GM12878 (cell line): ENCODE results near the gene PLEKHA6. TPM values are rescaled to one million over a fixed set of nuclear protein-coding genes. Genes with fewer than 3 reads are reported as not detected.

Experiments used
- ATAC-seq: fragments of 200-7000 bp; cut with Tn5 transposase; 3 replicates; pipeline ENCODE4 v1.9.1; 2020; ENCODE audit warnings: mild to moderate bottlenecking, moderate library complexity
- BruUV-seq: library from RNA; stranded (reverse); fragments of 400-500 nt; replicated peaks from 2 replicates; lab custom pipeline; 2021; lab: Mats Ljungman, UMichigan
- CTCF ChIA-PET: fragments of 300-600 bp; sonication (Branson Sonifier 250); formaldehyde crosslinking; extraction: SDS; loops from one replicate; lab custom pipeline; 2021; ENCODE audit warnings: inconsistent platforms; lab: Yijun Ruan, JAX
- POLR2A ChIA-PET: fragments of 350-600 bp; formaldehyde crosslinking; extraction: SDS; loops from one replicate; lab custom pipeline; 2021; ENCODE audit warnings: inconsistent platforms; lab: Charles Lee
- RAD21 ChIA-PET: fragments of 300-600 bp; sonication (Branson Sonifier 250); formaldehyde crosslinking; loops from one replicate; lab custom pipeline; 2023; ENCODE audit warnings: antibody characterized with exemption; ENCODE audit not compliant: unreplicated experiment; lab: Charles Lee
- SMC1A ChIA-PET: fragments of 300-600 bp; sonication (Branson Sonifier 250); formaldehyde crosslinking; loops from one replicate; lab custom pipeline; 2023; ENCODE audit not compliant: unreplicated experiment, uncharacterized antibody; lab: Charles Lee
- DNase-seq: peaks from one replicate; pipeline ENCODE4 v3.0.0-alpha.2; 2011; ENCODE audit warnings: low read depth, low spot score
- FAIRE-seq: peaks from 3 replicates; lab custom pipeline; 2011; peaks lifted over from hg19 to GRCh38; lab: Jason Lieb, UNC
- H2AFZ ChIP-seq: 2 replicates; pipeline ENCODE4 v1.6.0; 2011; ENCODE audit warnings: low read depth, low read length, control low read depth; ENCODE audit not compliant: control insufficient read depth
- H3K27ac ChIP-seq: 2 replicates; pipeline ENCODE4 v1.5.1; 2011; ENCODE audit warnings: control low read depth; ENCODE audit not compliant: control insufficient read depth, insufficient read depth
- H3K27me3 ChIP-seq, 2 experiments: replicated peaks in 1 of 2; 2 replicates each; pipeline versions ENCODE4 v1.6.0 to v1.6.1; 2011; ENCODE audit warnings: low read length in 1 of 2; ENCODE audit not compliant: control insufficient read depth in 2 of 2, insufficient read depth in 2 of 2
- H3K36me3 ChIP-seq, 2 experiments: 2 replicates each; pipeline ENCODE4 v1.5.1; 2011; ENCODE audit warnings: low read length in 1 of 2; ENCODE audit not compliant: control insufficient read depth in 2 of 2, insufficient read depth in 2 of 2
- H3K4me1 ChIP-seq: 2 replicates; pipeline ENCODE4 v1.6.1; 2011; ENCODE audit warnings: mild to moderate bottlenecking, low read length, moderate library complexity, mixed read lengths; ENCODE audit not compliant: control insufficient read depth, insufficient read depth
- H3K4me2 ChIP-seq: 2 replicates; pipeline ENCODE4 v1.6.0; 2011; ENCODE audit warnings: control low read depth; ENCODE audit not compliant: control insufficient read depth, insufficient read depth
- H3K4me3 ChIP-seq: fragments of 200-600 bp; sonication (generic); 2 replicates; pipeline ENCODE4 v1.5.1; 2016
- H3K79me2 ChIP-seq: 2 replicates; pipeline ENCODE4 v1.6.0; 2011; ENCODE audit warnings: low read length; ENCODE audit not compliant: control insufficient read depth, insufficient read depth
- H3K9ac ChIP-seq: 2 replicates; pipeline ENCODE4 v1.8.0; 2011; ENCODE audit warnings: low read length, control low read depth, mixed read lengths; ENCODE audit not compliant: control insufficient read depth, insufficient read depth
- H3K9me3 ChIP-seq: replicated peaks from 3 replicates; pipeline ENCODE4 v1.5.1; 2011; ENCODE audit warnings: mild to moderate bottlenecking, low read length; ENCODE audit not compliant: control insufficient read depth, insufficient read depth
- H4K20me1 ChIP-seq: 2 replicates; pipeline ENCODE4 v1.6.0; 2011; ENCODE audit not compliant: control insufficient read depth, insufficient read depth
- ESRRA ChIP-seq: IDR thresholded peaks from 2 replicates; pipeline ENCODE4 v1.6.1; 2012; ENCODE audit warnings: mild to moderate bottlenecking, low read length, improper control_type of control experiment
- HDAC2 ChIP-seq: fragments of 200-600 bp; sonication (generic); IDR thresholded peaks from 2 replicates; pipeline ENCODE4 v1.6.1; 2017
- IKZF2 ChIP-seq, 2 experiments: fragments of 450-650 bp; IDR thresholded peaks; 2 replicates each; pipeline ENCODE4 v1.6.1; 2017; ENCODE audit warnings: mild to moderate bottlenecking in 2 of 2, moderate library complexity in 2 of 2
- NR2F1 ChIP-seq: fragments of 450-650 bp; conservative IDR thresholded peaks from 2 replicates; pipeline ENCODE4 v1.6.1; 2017; ENCODE audit warnings: mild to moderate bottlenecking
- SRF ChIP-seq, 2 experiments: IDR thresholded peaks; 2 replicates each; pipeline ENCODE4 v1.6.1; 2011; ENCODE audit warnings: low read depth in 2 of 2, low read length in 2 of 2, mild to moderate bottlenecking in 1 of 2, moderate library complexity in 1 of 2
- YY1 ChIP-seq: IDR thresholded peaks from 2 replicates; pipeline ENCODE4 v1.6.1; 2011; ENCODE audit warnings: low read depth, mild to moderate bottlenecking, low read length
- ZZZ3 ChIP-seq: IDR thresholded peaks from 2 replicates; pipeline ENCODE4 v1.6.1; 2011; ENCODE audit warnings: low read depth; ENCODE audit not compliant: control insufficient read depth, insufficient read length
- WGBS: methylation state at CpG from one replicate; pipeline ENCODE4 v1.1.6; 2016; ENCODE audit warnings: low lambda C conversion rate; ENCODE audit not compliant: insufficient replicate concordance, insufficient coverage; ENCODE audit errors: missing lambda C conversion rate; 5-methylcytosine and 5-hydroxymethylcytosine counted together
- in situ Hi-C: fragments of 300-500 bp; cut with MboI; formaldehyde crosslinking; loops from 9 replicates; pipeline ENCODE4 v1.14.3; 2018; ENCODE audit warnings: mixed read lengths
- intact Hi-C: fragments of 100-400 bp; cut with micrococcal nuclease; formaldehyde crosslinking; loops from one replicate; pipeline ENCODE4 v1.14.2; 2022; ENCODE audit not compliant: unreplicated experiment
- polyA plus RNA-seq, 11 experiments: library from polyadenylated mRNA; depleted of rRNA in 4 of 11; unstranded in 6 of 11; stranded (reverse) in 5 of 11; fragments of >200 nt; fragmentation: Nextera tagmentation in 4 of 11; fragmentation: Illumina TruSeq in 1 of 11; extraction: Ambion mirVana in 4 of 11; extraction: Trizol in 1 of 11; gene quantifications; 1 replicate in 1 of 11; 2 replicates in 10 of 11; pipeline versions ENCODE4 v1.2.1 to v1.2.3, GENCODE V29; 2011 to 2016; ENCODE audit warnings: inconsistent platforms in 2 of 11, missing spikeins in 2 of 11, low read depth in 1 of 11
- total RNA-seq, 4 experiments: library from RNA; depleted of rRNA in 3 of 4; stranded (reverse); fragments of >200 nt in 3 of 4; fragmentation: Illumina TruSeq in 1 of 4; extraction: Trizol in 1 of 4; gene quantifications; 2 replicates each; pipeline versions ENCODE4 v1.2.1 to v1.2.3, GENCODE V29; 2013 to 2021

PLEKHA6 gene
- total and polyA plus RNA-seq, 10 of the 15 experiments (the other 5 are each of a cell fraction or from before 2014, with no cell fraction given) = 0.04 to 0.81 (median 0.19) TPM; not detected in 4

DNA sequence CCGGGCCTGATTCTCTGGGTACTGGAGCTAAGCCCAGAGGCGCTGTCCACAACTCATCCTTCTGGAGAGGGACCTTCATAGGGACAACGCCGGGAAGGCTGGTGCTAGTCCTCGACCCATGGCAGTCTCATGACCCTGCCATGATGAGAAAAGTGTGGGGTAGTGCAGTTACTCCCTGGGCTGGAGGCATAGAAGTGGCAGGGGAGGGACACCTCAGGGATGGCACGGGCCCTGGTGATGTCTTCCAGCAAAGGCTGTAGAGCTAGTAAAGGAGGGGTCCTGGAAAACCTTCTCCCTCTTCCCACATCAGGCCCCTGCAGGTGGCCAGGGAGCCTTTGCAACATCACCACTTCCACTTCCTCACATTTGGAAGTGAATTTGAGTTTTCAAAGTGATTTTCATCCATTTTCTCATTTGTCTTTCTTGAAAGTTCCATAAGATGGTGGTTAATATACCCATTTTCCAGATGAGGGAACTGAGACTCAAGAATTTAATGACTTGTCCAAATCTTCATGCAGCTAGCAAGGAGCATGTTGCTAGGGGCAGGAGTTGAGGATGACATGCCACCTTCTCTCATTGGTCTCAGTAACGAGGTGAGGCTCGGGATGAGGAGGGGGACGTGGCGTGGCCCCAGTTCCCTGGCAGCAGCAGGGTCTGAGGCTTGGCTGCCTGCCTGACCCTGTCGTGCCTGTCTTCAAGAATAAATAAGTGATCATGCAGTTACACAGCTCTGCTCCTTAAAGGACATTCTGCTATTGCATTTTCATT, 142.7 kb downstream of the PLEKHA6 start:
- H3K4me2 ChIP-seq = no peak overlapping the region
- ChIA-PET SMC1A (interaction anchor here (1.3 to 1.4 kb wide), 2 partner anchors 10 to 178 kb away, joined by 4 read pairs; no protein-coding TSS in a partner anchor), POLR2A (no interaction called here), RAD21 (no interaction called here), CTCF (interaction anchor here (0.6 to 5.2 kb wide), 5 partner anchors 11 to 353 kb away, joined by 3 to 29 read pairs (median 3); no protein-coding TSS in a partner anchor)
- H3K79me2 ChIP-seq = no peaks in the 10 kb centered on the region
- no TSS peak for BruUV-seq
- no peak overlapping the region for H2AFZ ChIP-seq
- FAIRE-seq = no peak
- TF ChIP-seq ZZZ3 (no peak), HDAC2 (no peak), YY1 (no peak), ESRRA (no peak), NR2F1 (no peak), IKZF2 (IDR thresholded peaks at IDR 0.05) (no peak), SRF (IDR thresholded peaks at IDR 0.05; ENCODE audit: low read depth in 2 of 2, low read length in 2 of 2) (no peak)
- ATAC-seq = no peak
- H3K9me3 ChIP-seq = no peaks in the 10 kb centered on the region
- H3K9ac ChIP-seq = no peak overlapping the region
- H3K27ac ChIP-seq = no peak overlapping the region
- H3K4me3 ChIP-seq = no peak overlapping the region
- DNase-seq = no peak
- H4K20me1 ChIP-seq = no peaks in the 10 kb centered on the region; the same call in 1 of the 2 replicates
- WGBS = 20% methylated on average over 11 of the region's 11 CpGs
- no peaks in the 10 kb centered on the region for H3K36me3 ChIP-seq
- in situ Hi-C loops (no loop called here), intact Hi-C loops (no loop called here)
- no peaks in the 10 kb centered on the region; a peak in 2 of 4 replicates for H3K27me3 ChIP-seq
- no peaks in the 10 kb centered on the region for H3K4me1 ChIP-seq
